OCI-LY1 (cell line): ENCODE data around the gene POLR3GL.

Experiments
- EZH2 ChIP-seq: fragments of 200-600 bp; sonication (generic), shearing (Covaris generic); IDR thresholded peaks from 2 replicates; pipeline ENCODE4 v1.8.0; 2017; ENCODE audit warnings: borderline replicate concordance, mixed run types, mild to moderate bottlenecking, antibody characterized with exemption, low read length, moderate library complexity, mixed read lengths
- TF ChIP-seq, protein P1 (sequence below): fragments of 200-600 bp; sonication (generic), shearing (Covaris generic); IDR thresholded peaks from 2 replicates; pipeline ENCODE4 v1.5.1; 2017; ENCODE audit warnings: mild to moderate bottlenecking, antibody characterized with exemption, low read length, moderate library complexity, mixed read lengths

DNA sequence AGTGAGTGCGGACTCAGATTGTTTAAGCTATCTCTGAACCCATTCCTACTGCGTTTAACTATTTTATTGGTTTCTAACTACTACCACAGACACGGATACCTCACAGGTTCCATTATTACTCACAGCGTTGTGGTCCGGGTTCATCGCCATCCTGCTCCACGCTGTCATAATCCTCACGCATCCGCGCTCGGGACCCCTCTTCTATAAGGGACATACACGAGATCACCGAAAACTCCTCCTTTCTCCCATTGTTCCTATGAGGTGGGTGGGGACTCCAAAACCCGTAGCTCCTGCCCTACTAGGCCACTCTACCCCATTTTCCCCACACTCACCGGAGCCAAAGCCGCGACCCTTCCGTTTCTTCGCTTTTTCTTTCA is 37.8 kb upstream of the POLR3GL start:
- TF ChIP-seq, protein P1, sequence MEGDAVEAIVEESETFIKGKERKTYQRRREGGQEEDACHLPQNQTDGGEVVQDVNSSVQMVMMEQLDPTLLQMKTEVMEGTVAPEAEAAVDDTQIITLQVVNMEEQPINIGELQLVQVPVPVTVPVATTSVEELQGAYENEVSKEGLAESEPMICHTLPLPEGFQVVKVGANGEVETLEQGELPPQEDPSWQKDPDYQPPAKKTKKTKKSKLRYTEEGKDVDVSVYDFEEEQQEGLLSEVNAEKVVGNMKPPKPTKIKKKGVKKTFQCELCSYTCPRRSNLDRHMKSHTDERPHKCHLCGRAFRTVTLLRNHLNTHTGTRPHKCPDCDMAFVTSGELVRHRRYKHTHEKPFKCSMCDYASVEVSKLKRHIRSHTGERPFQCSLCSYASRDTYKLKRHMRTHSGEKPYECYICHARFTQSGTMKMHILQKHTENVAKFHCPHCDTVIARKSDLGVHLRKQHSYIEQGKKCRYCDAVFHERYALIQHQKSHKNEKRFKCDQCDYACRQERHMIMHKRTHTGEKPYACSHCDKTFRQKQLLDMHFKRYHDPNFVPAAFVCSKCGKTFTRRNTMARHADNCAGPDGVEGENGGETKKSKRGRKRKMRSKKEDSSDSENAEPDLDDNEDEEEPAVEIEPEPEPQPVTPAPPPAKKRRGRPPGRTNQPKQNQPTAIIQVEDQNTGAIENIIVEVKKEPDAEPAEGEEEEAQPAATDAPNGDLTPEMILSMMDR: no peak
- no peak for TF ChIP-seq EZH2
